Measurements from ENCODE around the gene PHF24. TPM values are rescaled to one million over a fixed set of nuclear protein-coding genes. Genes with fewer than 3 reads are reported as not detected.

Gene PHF24
- total and polyA plus RNA-seq, 2 of the 4 experiments (the other 2 are of a cell fraction): 0.02 TPM; not detected in 1

DNA sequence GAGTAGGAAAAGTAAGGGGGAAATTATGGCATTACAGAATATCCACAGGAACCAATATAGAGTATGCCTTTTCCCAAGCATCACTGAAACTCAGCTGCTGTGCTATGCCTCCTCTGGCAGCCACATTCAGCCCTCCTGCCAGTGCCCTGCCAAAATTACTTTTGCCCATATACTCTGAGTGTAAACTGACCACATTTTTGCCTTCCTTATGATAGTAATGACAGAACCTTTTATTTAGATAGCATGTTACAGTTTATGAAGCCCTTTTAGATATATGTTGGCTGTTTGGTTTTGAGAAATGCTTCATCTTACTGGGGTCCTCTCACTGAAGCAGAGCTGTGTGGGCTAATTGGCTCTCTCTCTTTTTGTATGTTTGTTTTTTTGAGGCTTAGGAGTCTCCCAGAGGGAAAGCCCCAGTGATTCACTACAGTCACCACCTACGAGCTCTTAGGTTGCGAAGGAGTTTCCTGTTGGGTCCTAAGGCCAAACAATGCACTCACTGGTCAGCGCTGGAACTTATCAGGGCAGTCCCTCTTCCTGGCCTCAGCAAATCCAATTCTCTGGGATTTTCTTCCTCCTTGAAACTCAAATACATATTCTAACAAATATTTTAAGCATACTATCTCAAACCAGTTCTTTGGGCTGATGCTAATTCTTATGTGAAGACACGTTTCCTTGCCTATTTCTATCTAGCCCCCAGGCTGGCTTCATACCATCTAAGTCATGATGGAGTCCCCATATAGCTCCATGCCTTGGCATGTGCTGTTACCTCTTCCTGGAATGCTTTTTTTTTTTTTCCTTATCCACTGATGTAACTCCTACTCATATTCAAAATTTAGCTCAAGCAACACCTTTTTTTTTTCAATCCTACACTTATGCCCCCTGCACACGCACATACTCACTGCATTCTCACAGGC is 3.7 kb downstream of the PHF24 start:
- no peak overlapping the region for H3K23ac ChIP-seq (ENCODE audit: low read depth, low read length)
- H3K4ac ChIP-seq (ENCODE audit: low read depth, low read length): no peak overlapping the region
- WGBS, 2 experiments (ENCODE audit: extremely low coverage in 2 of 2, insufficient read length in 1 of 2): 45% methylated on average over 2 of the region's 5 CpGs; no CpG with 5 or more reads in 1 of the 2 experiments
- H3K56ac ChIP-seq (ENCODE audit: extremely low read depth, insufficient read depth, low read length): no peak overlapping the region
- H4K5ac ChIP-seq (ENCODE audit: low read depth, low read length): no peak overlapping the region
- no peak overlapping the region for H2AFZ ChIP-seq (replicated peaks; ENCODE audit: low read length, poor library complexity)
- H2BK120ac ChIP-seq (ENCODE audit: low read depth, low read length): no peak overlapping the region
- no peak overlapping the region for H3K9ac ChIP-seq (ENCODE audit: low read depth, low read length)
- DNase-seq (peak; percentile 80), ATAC-seq (ENCODE audit: low read depth) (peak; percentile 74)
- H4K20me1 ChIP-seq (ENCODE audit: insufficient read depth, low read length): no peaks in the 10 kb centered on the region
- H3K79me1 ChIP-seq (ENCODE audit: low read depth in 1 of 2, low read length in 2 of 2): no peaks in the 10 kb centered on the region
- no peaks in the 10 kb centered on the region for H3K4me1 ChIP-seq (ENCODE audit: control insufficient read depth, insufficient read depth, low read length)
- CTCF ChIA-PET: no interaction called here
- H4K8ac ChIP-seq (ENCODE audit: low read depth in 2 of 2, low read length in 2 of 2): no peak overlapping the region
- H2BK5ac ChIP-seq (ENCODE audit: low read depth, low read length, poor library complexity, severe bottlenecking): no peak overlapping the region
- H3K36me3 ChIP-seq (ENCODE audit: control insufficient read depth, insufficient read depth, low read length): no peaks in the 10 kb centered on the region
- no peak overlapping the region for H3K4me2 ChIP-seq (ENCODE audit: low read depth, low read length)
- no peak overlapping the region for H3K27ac ChIP-seq (ENCODE audit: insufficient read depth, low read length)
- intact Hi-C loops (cut with micrococcal nuclease): loop anchor here (2.0 to 10.0 kb wide), 2 partner anchors 19 to 207 kb away; no protein-coding TSS in a partner anchor
- H2AK9ac ChIP-seq (replicated peaks; ENCODE audit: low read depth, low read length, poor library complexity): no peak overlapping the region
- no peaks in the 10 kb centered on the region for H3K9me1 ChIP-seq (ENCODE audit: insufficient read depth, low read length)
- no peak overlapping the region for H3K14ac ChIP-seq (replicated peaks; ENCODE audit: low read depth, low read length)
- POLR2A ChIA-PET (ENCODE audit: unreplicated experiment): no interaction called here
- dilution Hi-C loops (cut with HindIII; ENCODE audit: low sequenced_read_pairs, unreplicated experiment): no loop called here
- in situ Hi-C loops (cut with MboI; ENCODE audit: low sequenced_read_pairs): no loop called here
- H3K27me3 ChIP-seq (ENCODE audit: control insufficient read depth, insufficient read depth, low read length): peaks cover 58% of the 10 kb centered on the region
- H2BK20ac ChIP-seq (ENCODE audit: low read depth, low read length): no peak overlapping the region
- no peak overlapping the region for H2BK15ac ChIP-seq (ENCODE audit: low read depth, low read length)
- H3K18ac ChIP-seq (ENCODE audit: low read depth, low read length): no peak overlapping the region
- BruUV-seq (replicated peaks): no TSS peak
- H2AK5ac ChIP-seq (ENCODE audit: low read depth, low read length): no peak overlapping the region
- H4K91ac ChIP-seq (ENCODE audit: insufficient read depth, low read depth, low read length): no peak overlapping the region
- no peaks in the 10 kb centered on the region for H3K9me3 ChIP-seq (ENCODE audit: control insufficient read depth, insufficient read depth, low read length)
- TF ChIP-seq CEBPB (IDR thresholded peaks at IDR 0.05; ENCODE audit: low read depth, low read length): peak; percentile 44; the same call in 1 of the 2 replicates
- peak; percentile 63; the same call in 1 of the 2 replicates for TF ChIP-seq FOS (IDR thresholded peaks at IDR 0.05; ENCODE audit: low read depth, low read length)
- no peak for TF ChIP-seq RAD21 (IDR thresholded peaks at IDR 0.05; ENCODE audit: low read length)
- no peak for TF ChIP-seq MAFK (IDR thresholded peaks at IDR 0.05; ENCODE audit: low read depth, low read length)
- no peak overlapping the region for H3K4me3 ChIP-seq (ENCODE audit: insufficient read depth, low read depth, low read length)
